H9 (cell line): ENCODE measurements around the gene RRP36. TPM values are rescaled to one million over a fixed set of nuclear protein-coding genes. Genes with fewer than 3 reads are reported as not detected.

Experiments
- DNase-seq: peaks from one replicate; pipeline ENCODE4 v3.0.0-alpha.2; 2017
- H2AFZ ChIP-seq: one replicate; pipeline ENCODE4 v1.6.1; 2013; ENCODE audit warnings: mild to moderate bottlenecking, low read length, control low read depth, moderate library complexity
- H2AK5ac ChIP-seq: 2 replicates; pipeline ENCODE4 v1.6.1; 2013; ENCODE audit warnings: low read length, control low read depth, mixed read lengths; ENCODE audit not compliant: insufficient read length
- H2BK120ac ChIP-seq: one replicate; pipeline ENCODE4 v1.6.1; 2013; ENCODE audit warnings: low read depth, mild to moderate bottlenecking, low read length, control low read depth, inconsistent platforms; ENCODE audit not compliant: poor library complexity, severe bottlenecking
- H2BK12ac ChIP-seq: 2 replicates; pipeline ENCODE4 v1.6.1; 2013; ENCODE audit warnings: low read length, control low read depth, mixed read lengths, low read depth; ENCODE audit not compliant: insufficient read length
- H2BK15ac ChIP-seq: 2 replicates; pipeline ENCODE4 v1.6.1; 2013; ENCODE audit warnings: low read depth, low read length, control low read depth
- H2BK20ac ChIP-seq: one replicate; pipeline ENCODE4 v1.6.1; 2013; ENCODE audit warnings: low read depth, mild to moderate bottlenecking, low read length, control low read depth, inconsistent platforms; ENCODE audit not compliant: poor library complexity, severe bottlenecking
- H2BK5ac ChIP-seq: 2 replicates; pipeline ENCODE4 v1.6.1; 2013; ENCODE audit warnings: low read length, control low read depth, mixed read lengths; ENCODE audit not compliant: insufficient read length
- H3K14ac ChIP-seq: 2 replicates; pipeline ENCODE4 v1.6.1; 2013; ENCODE audit warnings: low read length, control low read depth; ENCODE audit not compliant: insufficient read depth
- H3K18ac ChIP-seq: 2 replicates; pipeline ENCODE4 v1.6.1; 2013; ENCODE audit warnings: low read depth, mild to moderate bottlenecking, mixed read lengths, low read length, control low read depth; ENCODE audit not compliant: insufficient read length
- H3K23ac ChIP-seq: 2 replicates; pipeline ENCODE4 v1.6.1; 2013; ENCODE audit warnings: low read length, control low read depth, mixed read lengths, low read depth; ENCODE audit not compliant: insufficient read length
- H3K23me2 ChIP-seq: 2 replicates; pipeline ENCODE4 v1.6.1; 2013; ENCODE audit warnings: low read depth, mild to moderate bottlenecking, mixed read lengths, low read length, control low read depth; ENCODE audit not compliant: insufficient read length, poor library complexity, severe bottlenecking
- H3K27ac ChIP-seq: 2 replicates; pipeline ENCODE4 v1.5.1; 2013; ENCODE audit warnings: low read length, control low read depth, mixed read lengths, low read depth; ENCODE audit not compliant: insufficient read length
- H3K27me3 ChIP-seq: 2 replicates; pipeline ENCODE4 v1.6.1; 2013; ENCODE audit warnings: low read length, control low read depth, inconsistent platforms; ENCODE audit not compliant: insufficient read depth
- H3K4ac ChIP-seq: 2 replicates; pipeline ENCODE4 v1.6.1; 2013; ENCODE audit warnings: low read depth, mild to moderate bottlenecking, control low read depth, inconsistent platforms, low read length, moderate library complexity
- H3K4me1 ChIP-seq: 2 replicates; pipeline ENCODE4 v1.6.1; 2013; ENCODE audit warnings: low read length, control low read depth, inconsistent platforms; ENCODE audit not compliant: insufficient read depth
- H3K4me2 ChIP-seq: 2 replicates; pipeline ENCODE4 v1.6.1; 2013; ENCODE audit warnings: low read length, control low read depth, mixed read lengths; ENCODE audit not compliant: insufficient read length, insufficient read depth
- H3K56ac ChIP-seq: 2 replicates; pipeline ENCODE4 v1.6.1; 2013; ENCODE audit warnings: low read depth, mild to moderate bottlenecking, mixed read lengths, low read length, control low read depth; ENCODE audit not compliant: insufficient read length
- H3K79me1 ChIP-seq: 2 replicates; pipeline ENCODE4 v1.6.1; 2013; ENCODE audit warnings: low read depth, mild to moderate bottlenecking, moderate library complexity, low read length, control low read depth, inconsistent platforms; ENCODE audit not compliant: insufficient read depth, poor library complexity, severe bottlenecking
- H3K79me2 ChIP-seq: 2 replicates; pipeline ENCODE4 v1.6.1; 2013; ENCODE audit warnings: low read length, control low read depth, inconsistent platforms; ENCODE audit not compliant: insufficient read depth
- H3K9ac ChIP-seq: 2 replicates; pipeline ENCODE4 v1.6.1; 2013; ENCODE audit warnings: low read length, control low read depth, mixed read lengths; ENCODE audit not compliant: insufficient read length; ENCODE audit errors: extremely low read depth
- H3K9me3 ChIP-seq: one replicate; pipeline ENCODE4 v1.6.1; 2013; ENCODE audit warnings: low read depth, low read length, inconsistent platforms; ENCODE audit not compliant: control insufficient read depth
- H3T11ph ChIP-seq: one replicate; pipeline ENCODE4 v1.6.1; 2013; ENCODE audit warnings: mild to moderate bottlenecking, low read length, control low read depth, inconsistent platforms
- H4K20me1 ChIP-seq: one replicate; pipeline ENCODE4 v1.6.1; 2013; ENCODE audit not compliant: control insufficient read depth, insufficient read length, insufficient read depth
- H4K5ac ChIP-seq: 2 replicates; pipeline ENCODE4 v1.6.1; 2013; ENCODE audit warnings: low read depth, mild to moderate bottlenecking, mixed read lengths, low read length, control low read depth; ENCODE audit not compliant: insufficient read length
- H4K8ac ChIP-seq: replicated peaks from 2 replicates; pipeline ENCODE4 v1.6.1; 2013; ENCODE audit warnings: low read length, control low read depth, mixed read lengths, low read depth; ENCODE audit not compliant: insufficient read length
- H4K91ac ChIP-seq: 2 replicates; pipeline ENCODE4 v1.6.1; 2013; ENCODE audit warnings: low read depth, mild to moderate bottlenecking, moderate library complexity, mixed read lengths, low read length, control low read depth; ENCODE audit not compliant: insufficient read length
- H3K27ac Mint-ChIP-seq, 3 experiments: 2 replicates in 2 of 3; 3 replicates in 1 of 3; pipeline ENCODE4 v1.8.0; 2020 to 2021; ENCODE audit warnings: mixed read lengths in 3 of 3, mild to moderate bottlenecking in 1 of 3, moderate library complexity in 1 of 3
- H3K27me3 Mint-ChIP-seq: 2 replicates; pipeline ENCODE4 v1.8.0; 2021; ENCODE audit warnings: low read depth, mild to moderate bottlenecking, moderate library complexity, mixed read lengths
- H3K36me3 Mint-ChIP-seq, 3 experiments: 2 replicates in 2 of 3; 3 replicates in 1 of 3; pipeline ENCODE4 v1.8.0; 2020 to 2021; ENCODE audit warnings: low read depth in 3 of 3, mixed read lengths in 3 of 3; ENCODE audit not compliant: insufficient read depth in 1 of 3
- H3K4me1 Mint-ChIP-seq, 2 experiments: 2 replicates each; pipeline ENCODE4 v1.8.0; 2020; ENCODE audit warnings: mixed read lengths in 2 of 2
- H3K4me3 Mint-ChIP-seq, 2 experiments: 2 replicates in 1 of 2; 3 replicates in 1 of 2; pipeline ENCODE4 v1.8.0; 2020 to 2021; ENCODE audit warnings: mild to moderate bottlenecking in 2 of 2, mixed read lengths in 2 of 2, moderate library complexity in 1 of 2
- H3K9me3 Mint-ChIP-seq, 2 experiments: 2 replicates in 1 of 2; 3 replicates in 1 of 2; pipeline ENCODE4 v1.8.0; 2020; ENCODE audit warnings: mild to moderate bottlenecking in 2 of 2, mixed read lengths in 2 of 2, moderate library complexity in 1 of 2
- WGBS: extraction: QIAGEN DNeasy Blood & Tissue Kit; methylation state at CpG from one replicate; pipeline ENCODE4 v1.1.7; 2013; ENCODE audit warnings: missing lambda C conversion rate, low lambda C conversion rate, mixed read lengths; ENCODE audit not compliant: insufficient read length; ENCODE audit errors: extremely low coverage; 5-methylcytosine and 5-hydroxymethylcytosine counted together
- total RNA-seq: library from RNA; stranded (reverse); gene quantifications from 2 replicates; pipeline ENCODE4 v1.2.1, GENCODE V29; 2021
- TF ChIP-seq, protein P1 (sequence below): fragments of 200-600 bp; sonication (generic); conservative IDR thresholded peaks from 3 replicates; pipeline ENCODE4 v1.8.0; 2021; ENCODE audit warnings: antibody characterized with exemption, mild to moderate bottlenecking

RRP36 gene
- total RNA-seq, 1 experiment from 2014 or later: 117 TPM

DNA sequence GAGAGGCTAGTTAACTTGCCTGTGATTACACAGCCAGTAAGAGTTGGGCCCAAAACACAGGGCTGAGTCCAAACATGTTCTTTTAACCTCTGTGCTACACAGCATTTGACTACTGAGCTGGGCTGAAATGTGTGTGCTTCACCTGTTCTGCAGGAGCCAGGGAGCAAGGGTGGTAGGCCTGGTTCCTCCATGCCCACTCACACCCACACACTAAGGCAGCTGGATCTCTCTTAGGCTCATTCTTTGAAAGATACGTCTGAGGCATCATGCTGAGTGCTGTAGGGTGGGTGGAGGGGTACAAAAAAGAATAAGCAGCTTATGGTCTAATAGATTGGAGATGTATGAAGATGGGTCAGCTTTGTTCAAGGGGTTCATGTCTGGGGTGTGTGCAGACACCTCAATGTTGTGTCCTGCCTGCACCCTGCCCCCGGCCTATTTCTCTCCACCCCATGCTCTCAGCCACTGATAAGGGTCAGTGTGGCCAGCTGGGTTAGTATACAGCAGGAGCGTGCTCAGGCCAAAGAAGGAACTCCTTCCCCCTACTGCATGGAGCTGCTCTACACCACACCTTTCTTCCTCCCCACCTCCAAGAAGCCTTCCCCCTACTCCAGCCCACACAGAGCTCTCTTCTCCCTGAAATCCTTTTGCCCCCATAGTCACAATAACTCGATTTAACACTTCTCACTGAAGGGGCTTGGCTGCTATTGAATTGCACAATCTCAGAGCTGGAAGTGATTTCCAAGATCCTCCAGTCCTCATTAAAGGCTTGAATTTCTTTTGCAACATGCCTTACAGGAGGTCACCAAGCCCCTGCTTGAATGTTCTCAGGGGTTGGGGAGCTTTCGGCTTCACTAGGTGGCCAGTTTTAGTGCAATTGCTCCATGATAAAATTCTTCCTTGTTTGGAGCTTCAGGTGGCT is 33.6 kb upstream of the RRP36 start:
- Histone ChIP-seq H2BK120ac (no peak overlapping the region), H3K23me2 (peaks cover 6% of the 10 kb centered on the region), H2BK12ac (no peak overlapping the region), H2AK5ac (no peak overlapping the region), H3K9me3 (no peaks in the 10 kb centered on the region), H4K8ac (no peak overlapping the region), H3K79me2 (no peaks in the 10 kb centered on the region; the same call in 1 of the 2 replicates), H3K23ac (no peak overlapping the region), H3K9ac (no peak overlapping the region), H3K18ac (no peak overlapping the region), H3K79me1 (peaks cover 4% of the 10 kb centered on the region), H2BK5ac (no peak overlapping the region), H4K5ac (no peak overlapping the region), H3K4me1 (no peaks in the 10 kb centered on the region), H3K27ac (no peak overlapping the region), H3K56ac (no peak overlapping the region), H3K27me3 (no peaks in the 10 kb centered on the region), H3K4me2 (no peak overlapping the region), H4K20me1 (no peaks in the 10 kb centered on the region), H2AFZ (no peak overlapping the region), H3T11ph (no peak overlapping the region), H4K91ac (no peak overlapping the region), H2BK20ac (no peak overlapping the region), H3K14ac (no peak overlapping the region), H3K4ac (no peak overlapping the region), H2BK15ac (no peak overlapping the region)
- H3K4me3 Mint-ChIP-seq: no peak overlapping the region
- no peak for DNase-seq
- no CpG with 5 or more reads among the region's 5 CpGs for whole genome bisulfite sequencing
- H3K9me3 Mint-ChIP-seq: no peaks in the 10 kb centered on the region
- H3K4me1 Mint-ChIP-seq: peaks cover 20 to 28% of the 10 kb centered on the region in 2 experiments
- H3K27me3 Mint-ChIP-seq: no peaks in the 10 kb centered on the region; the same call in 1 of the 2 replicates
- peak overlapping the region in 2 of 3 experiments; percentile 14 to 17; a peak in 2 of 7 replicates for H3K27ac Mint-ChIP-seq
- H3K36me3 Mint-ChIP-seq: peaks cover 12 to 42% (median 26%) of the 10 kb centered on the region in 3 experiments
- TF ChIP-seq, protein P1, sequence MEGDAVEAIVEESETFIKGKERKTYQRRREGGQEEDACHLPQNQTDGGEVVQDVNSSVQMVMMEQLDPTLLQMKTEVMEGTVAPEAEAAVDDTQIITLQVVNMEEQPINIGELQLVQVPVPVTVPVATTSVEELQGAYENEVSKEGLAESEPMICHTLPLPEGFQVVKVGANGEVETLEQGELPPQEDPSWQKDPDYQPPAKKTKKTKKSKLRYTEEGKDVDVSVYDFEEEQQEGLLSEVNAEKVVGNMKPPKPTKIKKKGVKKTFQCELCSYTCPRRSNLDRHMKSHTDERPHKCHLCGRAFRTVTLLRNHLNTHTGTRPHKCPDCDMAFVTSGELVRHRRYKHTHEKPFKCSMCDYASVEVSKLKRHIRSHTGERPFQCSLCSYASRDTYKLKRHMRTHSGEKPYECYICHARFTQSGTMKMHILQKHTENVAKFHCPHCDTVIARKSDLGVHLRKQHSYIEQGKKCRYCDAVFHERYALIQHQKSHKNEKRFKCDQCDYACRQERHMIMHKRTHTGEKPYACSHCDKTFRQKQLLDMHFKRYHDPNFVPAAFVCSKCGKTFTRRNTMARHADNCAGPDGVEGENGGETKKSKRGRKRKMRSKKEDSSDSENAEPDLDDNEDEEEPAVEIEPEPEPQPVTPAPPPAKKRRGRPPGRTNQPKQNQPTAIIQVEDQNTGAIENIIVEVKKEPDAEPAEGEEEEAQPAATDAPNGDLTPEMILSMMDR: no peak
